Activated naive CD8-positive, alpha-beta T cell treated with anti-CD3 and anti-CD28 coated beads, Interleukin-2, amount 50 U/mL, for 16 hours (primary cell): ENCODE data around the gene ENPEP.
"Not testable (repeated sequence)": the region's sequence is repeated elsewhere in the genome, so short reads cannot be mapped to it uniquely, and the experiment has no call there.

Source experiments
- DNase-seq: peaks from one replicate; pipeline ENCODE4 v3.0.0-alpha.2; 2020; ENCODE audit warnings: low read depth, low spot score

The ENPEP gene

DNA sequence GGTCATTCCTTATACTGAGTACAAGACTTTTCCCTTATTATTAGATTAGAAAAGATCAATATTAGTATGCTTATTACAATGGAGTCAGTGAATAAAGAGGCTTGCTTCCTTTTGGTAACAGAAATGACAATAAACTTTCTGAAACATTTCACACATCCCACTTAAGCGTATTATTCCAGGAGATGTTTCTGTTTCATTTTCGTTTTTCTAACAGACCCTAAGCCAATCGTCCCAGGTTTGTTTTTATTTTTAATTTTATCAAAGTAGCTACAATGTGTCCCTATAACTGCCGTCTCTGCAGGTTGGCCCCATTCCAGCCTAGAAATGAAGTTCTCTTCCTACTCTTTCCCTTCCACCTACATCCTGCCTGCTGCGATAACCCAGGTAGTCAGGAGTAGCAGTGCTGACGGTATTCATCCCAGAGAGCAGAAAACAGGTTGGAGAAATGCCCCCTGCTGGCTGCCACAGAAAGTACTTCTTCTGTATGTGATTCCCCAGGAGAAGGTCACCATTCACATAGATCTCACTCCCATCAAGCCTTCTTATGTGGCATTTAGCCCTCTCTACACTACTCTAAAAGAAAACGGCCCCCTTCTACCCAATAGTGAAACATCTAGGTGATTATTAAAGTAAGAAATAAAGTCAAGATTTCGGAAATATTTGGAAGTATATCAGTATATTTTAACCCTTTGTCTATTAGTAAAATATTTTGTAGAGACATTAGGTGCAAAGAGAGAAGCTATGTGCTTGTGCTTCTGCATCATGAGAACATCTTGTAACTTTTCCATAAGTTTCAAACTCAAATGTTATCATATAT lies 40.4 kb downstream of the ENPEP start:
- DNase-seq: peak; percentile 36

DNA sequence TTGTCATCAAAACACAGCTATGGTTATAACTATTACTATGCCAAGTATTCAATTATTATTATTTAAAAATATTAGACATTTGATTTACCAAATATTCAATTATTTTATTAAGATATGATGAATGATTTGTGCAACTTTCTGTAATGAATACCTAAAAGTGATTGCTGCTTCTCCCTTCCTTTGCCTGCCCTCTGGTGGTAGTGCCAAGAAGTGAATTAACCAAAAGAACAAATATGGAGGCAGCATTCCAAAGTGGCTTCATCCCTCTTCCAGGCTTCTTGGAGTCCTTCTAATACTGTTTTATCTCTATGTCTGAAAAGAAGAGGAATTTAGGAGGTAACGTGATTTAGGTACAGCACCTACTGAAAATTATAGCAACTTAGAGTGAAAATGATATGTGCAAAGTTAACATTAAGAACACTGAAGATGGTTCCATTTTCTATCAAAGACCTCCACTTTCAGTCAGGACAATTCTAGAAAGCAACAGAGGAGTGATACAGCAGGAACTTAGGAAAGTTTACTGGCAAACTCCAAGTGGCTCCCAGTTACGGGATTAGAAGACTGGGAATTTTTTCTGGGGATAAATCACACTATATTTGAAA lies 43.0 kb downstream of the ENPEP start:
- DNase-seq: no peak

DNA sequence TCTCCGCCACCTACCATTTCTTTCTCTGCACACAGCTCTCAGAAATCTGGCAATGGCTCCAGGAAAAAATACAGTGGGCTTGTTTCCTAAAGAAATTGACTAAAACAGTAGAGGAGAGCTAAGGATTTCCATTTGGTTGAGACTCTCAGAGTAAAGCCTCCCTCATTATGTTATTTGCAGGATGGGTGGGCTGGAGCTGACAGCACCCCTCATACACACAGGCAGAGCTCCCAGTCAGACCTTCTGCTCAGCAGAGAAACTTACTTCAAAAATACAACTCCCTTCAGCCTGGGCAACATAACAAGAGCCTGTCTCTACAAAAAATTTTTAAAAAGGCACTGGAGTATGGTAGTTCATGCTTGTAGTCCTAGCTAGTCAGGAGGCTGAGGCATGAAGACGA lies 44.9 kb downstream of the ENPEP start:
- DNase-seq: no peak

DNA sequence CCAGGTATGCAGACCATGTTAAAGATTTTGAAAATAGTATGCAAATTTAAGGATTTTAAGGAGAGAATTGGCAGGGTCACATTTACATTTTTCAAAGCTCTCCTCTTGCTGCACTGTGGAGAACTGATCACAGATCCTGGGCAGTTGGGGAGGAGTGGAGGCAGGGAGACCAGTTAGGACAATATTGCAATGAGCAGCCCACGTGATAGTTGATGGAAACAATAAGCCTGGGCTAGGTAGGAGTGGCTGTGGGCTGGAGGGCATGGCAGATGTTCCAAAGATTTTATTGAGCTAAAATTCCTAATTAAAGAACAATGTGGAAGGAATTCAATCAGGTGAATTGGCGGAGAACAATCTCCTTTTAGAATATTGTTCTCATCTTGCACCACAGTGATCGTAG lies 50.6 kb downstream of the ENPEP start:
- DNase-seq: no peak

DNA sequence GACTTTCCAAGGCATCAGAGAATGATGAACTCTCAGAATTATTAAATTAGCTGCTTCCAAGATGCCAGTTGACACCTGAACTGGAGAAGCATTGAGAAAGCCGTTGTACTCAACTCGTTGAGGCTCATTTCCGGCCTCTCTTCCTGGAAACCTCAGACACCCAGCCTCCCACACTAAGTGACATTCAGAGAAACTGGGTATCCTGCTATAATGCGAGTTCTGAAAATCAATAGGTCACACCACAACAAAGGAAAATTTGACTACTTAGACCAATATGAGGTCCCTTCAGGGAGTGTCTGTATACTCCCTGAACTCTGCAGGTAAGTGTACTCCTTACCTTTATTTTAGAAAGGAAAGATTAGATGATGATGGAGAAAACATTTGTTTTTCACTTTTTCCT lies 51.2 kb downstream of the ENPEP start:
- no peak for DNase-seq

DNA sequence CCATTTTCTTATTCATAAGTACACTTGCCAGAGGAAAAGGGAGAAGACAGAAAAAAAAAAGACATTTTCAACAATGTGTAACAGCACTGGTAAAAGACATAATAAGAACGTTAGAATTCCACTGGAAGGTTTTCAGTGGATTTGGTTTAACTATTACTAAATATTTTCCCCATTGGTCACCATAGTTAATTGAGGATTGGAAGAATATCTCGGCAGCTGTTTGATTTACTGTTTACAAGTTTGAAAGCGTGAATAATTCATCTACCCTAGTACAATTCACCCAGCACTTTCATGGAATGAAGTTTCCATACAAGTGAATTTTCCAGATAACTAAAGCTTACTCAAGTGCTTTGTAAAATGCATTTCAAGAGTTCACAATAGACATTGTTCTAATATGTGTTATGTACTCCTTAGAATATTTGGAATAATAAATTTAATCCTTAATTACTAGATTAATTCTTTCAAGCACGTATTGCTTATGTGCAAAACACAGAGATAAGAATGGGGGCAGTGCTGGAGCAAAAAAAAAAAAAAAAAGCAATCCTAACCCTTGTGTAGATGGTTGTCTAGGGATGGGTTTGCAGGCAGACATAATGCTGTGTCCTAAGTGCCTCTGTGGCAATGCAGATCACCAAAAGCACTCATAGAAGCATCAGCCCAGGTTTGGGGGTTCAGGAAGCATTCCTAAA lies 57.1 kb downstream of the ENPEP start:
- no peak for DNase-seq

DNA sequence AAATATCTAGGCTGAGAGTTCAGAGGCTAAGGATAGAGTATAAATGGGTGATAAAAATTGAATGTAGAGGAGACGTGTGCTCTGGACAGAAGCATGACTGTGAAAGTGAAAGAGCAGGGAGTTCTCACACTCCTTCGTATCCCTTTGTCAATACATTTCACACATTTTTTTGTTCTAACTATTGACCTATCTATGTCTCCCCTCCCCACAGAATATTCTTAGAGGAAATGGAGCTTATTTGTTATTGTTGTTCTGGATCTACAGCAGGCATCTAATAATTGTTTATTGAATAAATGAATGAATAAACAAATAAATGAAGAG lies 57.6 kb downstream of the ENPEP start:
- no peak for DNase-seq

DNA sequence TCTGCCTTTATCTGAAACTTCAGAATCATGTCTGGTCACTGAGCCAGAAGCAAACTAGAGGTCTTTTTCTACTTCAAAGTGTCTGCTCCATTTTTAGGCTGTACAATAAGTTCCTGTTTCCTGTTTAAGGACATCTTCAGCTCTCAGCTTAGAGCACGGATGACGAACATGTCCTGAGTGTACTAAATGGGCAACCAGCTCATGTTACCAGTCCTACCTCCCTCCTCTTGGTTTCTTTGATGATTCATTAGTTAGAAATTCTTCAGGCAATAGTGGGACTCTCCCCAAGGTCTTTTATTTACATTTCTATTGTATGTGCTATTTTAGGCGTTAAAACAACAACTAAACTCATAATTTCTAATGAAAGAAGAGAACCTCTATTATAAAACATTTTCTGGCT lies 58.0 kb downstream of the ENPEP start:
- no peak for DNase-seq

DNA sequence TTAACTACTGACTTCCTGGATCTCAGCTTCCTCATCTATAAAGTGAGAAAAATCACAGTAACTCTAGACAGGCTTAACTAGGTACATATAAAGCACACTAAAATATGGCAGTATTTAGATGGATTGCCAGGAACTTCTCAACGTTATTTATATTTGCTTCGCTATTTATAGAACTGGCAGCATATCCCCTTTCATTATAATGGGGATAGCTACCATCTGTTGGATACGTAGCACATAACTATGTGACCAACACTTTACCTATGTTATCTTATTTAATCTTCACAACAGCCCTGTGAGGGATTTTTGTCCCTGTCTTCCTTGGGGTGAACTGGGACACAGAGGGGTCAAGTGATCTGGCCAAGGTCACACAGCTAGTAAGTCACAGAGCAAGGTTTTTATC lies 64.6 kb downstream of the ENPEP start:
- DNase-seq: no peak

DNA sequence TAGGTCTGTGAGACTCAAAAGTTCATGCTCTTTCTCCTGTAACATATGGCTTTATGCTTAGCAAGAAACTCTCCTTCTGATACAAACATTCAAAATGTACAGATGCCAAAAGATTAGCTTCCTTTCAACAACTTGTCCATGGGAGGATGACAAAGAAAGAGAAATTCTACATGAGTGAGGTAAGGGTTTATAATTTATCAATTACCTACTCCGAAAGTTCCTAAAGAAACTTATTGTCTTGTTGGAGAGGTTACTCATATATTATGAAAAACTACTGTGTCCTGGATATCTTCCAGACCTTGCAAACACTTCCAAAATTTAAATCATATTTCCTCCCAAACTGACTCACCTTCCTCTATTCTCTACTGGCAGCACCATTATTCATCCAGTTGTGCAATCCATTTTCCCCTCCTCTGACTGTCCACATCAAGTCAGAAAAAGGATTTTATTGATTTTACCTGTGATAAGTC lies 65.1 kb downstream of the ENPEP start:
- no peak for DNase-seq

DNA sequence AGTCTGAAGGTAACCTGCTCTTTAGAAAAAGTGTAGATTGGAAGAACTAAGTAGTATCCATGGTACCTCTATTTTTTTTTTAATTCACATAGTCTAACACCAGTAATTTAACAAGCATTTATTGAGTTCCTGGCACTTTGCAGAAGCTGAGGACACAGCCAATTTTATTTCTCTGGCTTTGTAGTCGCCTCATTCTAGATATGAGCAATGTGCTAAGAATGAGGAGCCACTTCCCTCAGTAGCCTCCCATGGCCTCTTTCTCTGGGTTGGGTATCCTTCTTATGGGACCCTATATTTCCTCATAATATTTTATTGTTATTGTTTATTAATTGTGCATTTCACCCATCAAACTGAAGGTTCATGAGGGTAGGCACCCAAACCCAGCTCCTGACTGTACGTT lies 67.6 kb downstream of the ENPEP start:
- DNase-seq: no peak

DNA sequence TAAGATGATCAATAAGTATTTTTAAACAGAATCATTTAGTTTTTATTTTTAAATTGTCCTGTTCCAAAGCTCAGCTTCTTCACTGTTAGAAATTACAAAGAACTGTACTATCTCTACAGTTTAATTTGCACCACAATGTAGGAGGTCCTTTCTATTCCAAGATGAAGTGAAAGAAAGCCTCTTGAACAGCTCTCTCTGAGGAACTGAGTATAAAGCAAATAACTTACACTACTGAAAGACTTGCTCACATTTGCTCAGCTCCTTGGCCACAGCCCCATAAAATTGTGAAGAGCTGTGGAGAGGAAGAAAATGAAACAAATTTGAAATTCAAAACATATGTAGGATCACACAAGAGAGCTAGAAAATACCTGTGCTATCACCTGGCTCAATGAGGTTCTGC lies 68.6 kb downstream of the ENPEP start:
- DNase-seq: no peak

DNA sequence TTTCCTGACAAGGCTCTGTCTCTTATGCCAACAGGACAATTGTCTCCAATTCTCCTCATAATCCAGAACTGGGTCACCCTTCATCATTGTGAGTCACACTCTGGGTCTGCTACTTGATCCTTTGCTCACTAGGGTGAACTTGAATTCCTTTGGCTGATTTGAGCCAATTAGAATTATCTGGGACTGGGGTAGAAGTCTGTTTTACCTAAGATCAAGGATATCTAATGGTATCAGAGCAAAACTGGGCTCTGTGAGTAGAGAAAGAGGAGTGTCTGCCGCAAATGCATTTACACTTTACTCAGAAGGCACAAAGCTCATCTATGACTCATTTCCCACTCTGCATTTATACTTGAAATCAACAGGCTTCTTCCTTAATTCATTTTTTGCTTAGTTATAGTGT lies 74.3 kb downstream of the ENPEP start:
- no peak for DNase-seq

DNA sequence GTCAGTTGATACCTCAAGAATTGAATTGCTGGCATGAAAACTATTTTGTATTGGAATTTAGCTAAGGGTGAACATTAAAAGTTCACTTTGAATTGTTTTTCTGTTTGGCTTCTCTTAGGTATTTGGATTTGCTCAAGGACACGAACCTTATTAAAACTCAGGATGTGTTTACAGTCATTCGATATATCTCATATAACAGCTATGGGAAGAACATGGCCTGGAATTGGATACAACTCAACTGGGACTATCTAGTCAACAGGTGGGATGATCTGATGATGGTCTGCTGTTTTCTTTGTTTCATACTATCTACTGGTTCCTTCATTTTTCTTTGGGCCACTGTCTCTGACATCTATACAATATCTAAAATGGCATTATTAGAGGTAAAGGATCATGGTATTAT lies 77.2 kb downstream of the ENPEP start:
- no peak for DNase-seq

DNA sequence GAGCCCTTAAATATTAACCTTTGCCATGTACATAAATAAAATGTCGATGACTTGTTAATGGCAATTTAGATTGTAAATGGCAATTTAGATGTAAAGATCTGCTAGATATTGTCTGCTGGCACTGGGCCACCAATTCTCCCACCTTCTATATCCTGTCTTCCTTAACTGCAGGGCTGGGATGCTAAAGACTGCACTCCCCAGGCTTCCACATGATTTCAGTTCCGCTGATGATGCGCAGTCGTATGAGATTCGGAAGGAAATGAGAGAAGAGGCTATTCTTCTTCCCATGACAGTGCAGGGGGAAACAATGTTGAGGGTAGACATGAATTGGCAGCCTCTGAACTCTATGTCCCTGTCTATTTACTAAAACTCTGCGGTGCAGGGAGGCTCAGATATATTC lies 91.3 kb downstream of the ENPEP start:
- no peak for DNase-seq

DNA sequence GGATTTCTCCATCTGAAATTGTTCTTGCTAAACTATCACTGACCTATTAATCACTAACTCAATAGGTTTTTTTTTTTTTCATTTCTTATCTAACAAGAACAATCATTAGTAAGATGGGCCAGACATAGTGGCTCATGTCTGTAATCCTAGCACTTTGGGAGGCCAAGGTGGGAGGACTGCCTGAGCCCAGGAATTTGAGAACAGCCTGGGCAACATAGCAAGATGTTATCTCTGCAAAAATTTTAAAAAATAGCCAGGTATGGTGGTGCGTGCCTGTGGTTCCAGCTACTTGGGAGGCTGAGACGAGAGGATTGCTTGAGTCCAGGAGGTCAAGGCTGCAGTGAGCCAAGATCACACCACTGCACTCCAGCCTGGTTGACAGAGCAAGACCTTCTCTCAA lies 100.7 kb downstream of the ENPEP start:
- DNase-seq: not testable (repeated sequence)

DNA sequence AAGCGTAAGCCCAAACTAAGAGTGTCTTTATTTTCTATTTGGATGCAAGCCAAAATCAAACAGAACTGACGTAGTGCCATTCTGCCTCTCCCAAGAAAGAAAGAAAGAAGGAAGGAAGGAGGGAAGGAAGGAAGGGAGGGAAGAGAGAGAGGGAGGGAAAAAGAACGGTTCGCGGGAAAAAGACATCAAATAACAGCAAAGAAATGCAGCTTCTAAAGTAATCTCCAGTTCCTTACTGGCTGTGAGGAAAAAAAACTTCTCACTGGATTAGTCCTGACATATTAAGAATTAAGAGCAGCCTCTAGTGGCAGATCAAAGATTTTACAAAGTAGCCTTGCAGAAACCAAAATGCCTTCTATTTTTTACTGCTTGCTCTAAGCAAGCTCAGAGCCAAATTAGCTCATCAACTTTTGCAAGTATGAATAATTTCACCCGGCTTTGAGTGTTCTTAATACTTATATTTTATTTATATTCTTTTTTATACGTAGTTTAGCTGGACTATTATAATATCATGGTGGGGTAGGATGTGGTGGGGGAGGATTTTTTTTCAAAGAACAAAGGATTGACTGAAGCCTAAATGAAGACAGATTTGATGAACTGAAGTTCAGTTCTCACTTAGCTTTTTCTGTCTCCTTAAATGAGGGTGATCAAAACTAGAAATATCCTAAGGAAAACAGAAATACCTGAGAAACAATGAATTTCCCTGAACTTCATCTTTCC lies 110.3 kb downstream of the ENPEP start:
- DNase-seq: no peak

DNA sequence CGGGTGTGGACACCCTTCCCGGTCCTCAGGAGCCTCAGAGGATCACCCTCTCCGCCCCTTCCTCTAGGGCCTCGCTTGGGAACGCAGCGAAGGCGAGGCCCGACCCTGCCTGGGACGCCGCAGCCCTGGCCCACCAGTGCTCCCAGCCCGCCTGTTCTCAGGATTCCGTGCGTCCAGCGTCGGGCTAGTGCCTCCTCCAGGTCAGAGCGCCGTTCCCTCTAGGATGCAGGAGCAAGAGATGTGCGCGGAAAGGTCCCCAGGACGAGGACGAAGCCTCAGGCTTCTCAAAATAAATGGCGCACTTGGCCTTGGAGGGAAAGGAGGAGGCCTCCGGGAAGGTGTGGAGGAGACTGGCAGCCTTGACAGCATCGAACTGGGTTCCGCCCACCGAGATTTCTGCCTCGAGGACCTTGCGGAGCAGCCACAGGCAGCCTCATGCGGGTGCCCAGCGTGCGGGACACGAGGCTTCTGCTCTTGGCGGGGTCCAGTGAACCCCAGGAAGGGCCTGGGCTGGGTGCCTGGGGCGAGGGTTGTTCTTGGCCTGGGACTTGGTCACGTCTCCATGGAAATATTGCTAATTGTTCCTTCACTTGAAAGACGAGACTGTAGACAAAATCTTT lies 111.8 kb downstream of the ENPEP start:
- DNase-seq: no peak

DNA sequence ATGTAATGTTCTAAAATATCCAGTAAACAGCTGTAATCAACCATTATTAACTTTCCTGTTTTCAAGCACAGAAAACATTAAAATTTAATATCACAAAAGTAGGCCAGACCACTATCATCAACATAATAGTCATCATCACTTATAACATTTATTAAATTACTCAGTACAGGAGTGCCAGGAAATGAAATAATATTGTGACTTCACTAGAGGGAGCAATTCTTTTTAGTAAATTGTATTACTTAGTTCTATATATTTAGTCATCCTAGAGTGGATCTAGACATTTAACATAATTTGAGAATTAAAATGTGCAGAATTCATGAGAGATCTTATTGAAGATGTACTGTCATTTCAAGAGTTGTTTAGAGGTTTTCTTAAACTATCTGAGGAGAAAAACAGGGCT lies 113.3 kb downstream of the ENPEP start:
- no peak for DNase-seq

DNA sequence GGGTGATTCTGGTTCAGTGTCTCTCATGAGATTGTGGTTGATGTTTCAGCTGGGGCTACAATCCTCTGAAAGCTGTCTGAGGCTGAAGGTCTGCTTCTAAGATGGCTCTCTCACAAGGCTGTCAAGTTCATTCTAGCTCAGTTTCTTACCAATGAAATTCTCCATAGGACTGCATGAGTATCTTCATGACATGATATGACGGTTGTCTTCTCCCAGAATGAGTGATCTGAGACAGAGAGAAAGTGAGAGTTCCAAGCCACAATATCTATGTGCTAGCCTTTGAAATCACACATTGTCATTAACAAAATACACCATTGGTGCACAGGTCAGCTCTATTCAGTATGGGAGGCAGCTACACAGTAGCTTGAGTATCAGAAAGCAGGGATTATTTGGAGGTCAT lies 119.6 kb downstream of the ENPEP start:
- no peak for DNase-seq

DNA sequence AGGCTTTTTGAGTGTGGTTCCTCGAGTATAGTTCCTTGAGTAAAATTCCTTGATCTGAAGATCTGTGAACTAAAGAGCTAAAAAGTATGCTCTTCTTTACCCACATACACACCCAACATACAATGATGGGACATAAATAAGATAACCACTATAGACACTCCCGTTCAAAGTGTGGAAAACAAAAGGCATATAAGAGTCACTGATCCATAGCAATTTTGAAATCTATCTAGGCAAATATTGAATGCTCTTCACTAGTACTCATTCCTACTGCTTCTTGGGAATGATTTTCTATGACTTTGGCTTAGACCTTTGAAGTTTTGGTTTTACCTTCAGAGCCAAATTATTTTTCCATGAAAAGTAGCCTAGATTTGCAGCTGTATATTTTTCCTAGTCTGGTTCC lies 120.5 kb downstream of the ENPEP start:
- no peak for DNase-seq

DNA sequence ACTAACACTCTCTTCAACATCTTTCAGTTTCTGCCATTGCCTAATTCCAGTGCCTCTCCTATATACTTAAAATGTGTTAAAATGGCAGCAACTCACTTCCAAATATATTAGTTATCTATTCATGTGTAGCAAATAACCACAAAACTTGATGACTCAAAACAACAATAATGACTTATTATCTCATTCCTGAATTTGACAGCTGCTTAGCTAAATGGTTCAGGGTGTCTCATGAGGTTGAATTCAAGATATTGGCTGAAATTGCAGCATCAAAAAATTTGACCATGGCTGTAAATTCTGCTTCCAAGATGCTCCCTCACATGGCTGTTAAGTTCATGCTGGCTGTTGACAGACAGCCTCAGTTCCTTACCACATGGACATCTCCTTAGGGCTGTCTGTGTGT lies 121.6 kb downstream of the ENPEP start:
- no peak for DNase-seq
